VCaP (cell line): ENCODE measurements around the gene MYO3B.

Experiments
- H3K27ac ChIP-seq: fragments of 450-650 bp; 2 replicates; pipeline ENCODE4 v1.5.1; 2017
- TF ChIP-seq, protein P1 (sequence below): fragments of 450-650 bp; conservative IDR thresholded peaks from 2 replicates; pipeline ENCODE4 v1.5.1; 2017; ENCODE audit warnings: mild to moderate bottlenecking, moderate library complexity

MYO3B gene

DNA sequence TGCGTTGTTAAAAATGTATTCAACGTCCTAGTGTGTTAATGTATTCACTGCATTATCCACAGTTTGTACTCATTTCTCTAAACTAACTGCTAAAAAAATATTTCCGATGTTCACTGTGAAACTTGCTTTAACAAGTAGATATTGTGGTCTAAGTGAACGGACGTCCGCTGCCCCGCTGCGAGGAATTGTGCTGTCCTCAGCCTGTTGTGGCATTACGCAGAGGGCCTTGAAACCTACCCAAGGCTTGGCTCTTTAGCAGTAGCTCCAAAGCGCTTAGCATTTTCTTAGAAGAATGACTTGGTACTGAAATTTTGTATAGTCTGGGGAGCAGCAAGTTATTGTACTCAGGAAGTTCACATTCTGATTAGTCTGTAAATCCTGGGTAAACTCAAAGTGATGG is 400.7 kb downstream of the MYO3B start:
- TF ChIP-seq, protein P1, sequence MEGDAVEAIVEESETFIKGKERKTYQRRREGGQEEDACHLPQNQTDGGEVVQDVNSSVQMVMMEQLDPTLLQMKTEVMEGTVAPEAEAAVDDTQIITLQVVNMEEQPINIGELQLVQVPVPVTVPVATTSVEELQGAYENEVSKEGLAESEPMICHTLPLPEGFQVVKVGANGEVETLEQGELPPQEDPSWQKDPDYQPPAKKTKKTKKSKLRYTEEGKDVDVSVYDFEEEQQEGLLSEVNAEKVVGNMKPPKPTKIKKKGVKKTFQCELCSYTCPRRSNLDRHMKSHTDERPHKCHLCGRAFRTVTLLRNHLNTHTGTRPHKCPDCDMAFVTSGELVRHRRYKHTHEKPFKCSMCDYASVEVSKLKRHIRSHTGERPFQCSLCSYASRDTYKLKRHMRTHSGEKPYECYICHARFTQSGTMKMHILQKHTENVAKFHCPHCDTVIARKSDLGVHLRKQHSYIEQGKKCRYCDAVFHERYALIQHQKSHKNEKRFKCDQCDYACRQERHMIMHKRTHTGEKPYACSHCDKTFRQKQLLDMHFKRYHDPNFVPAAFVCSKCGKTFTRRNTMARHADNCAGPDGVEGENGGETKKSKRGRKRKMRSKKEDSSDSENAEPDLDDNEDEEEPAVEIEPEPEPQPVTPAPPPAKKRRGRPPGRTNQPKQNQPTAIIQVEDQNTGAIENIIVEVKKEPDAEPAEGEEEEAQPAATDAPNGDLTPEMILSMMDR: no peak
- no peak overlapping the region for H3K27ac ChIP-seq

DNA sequence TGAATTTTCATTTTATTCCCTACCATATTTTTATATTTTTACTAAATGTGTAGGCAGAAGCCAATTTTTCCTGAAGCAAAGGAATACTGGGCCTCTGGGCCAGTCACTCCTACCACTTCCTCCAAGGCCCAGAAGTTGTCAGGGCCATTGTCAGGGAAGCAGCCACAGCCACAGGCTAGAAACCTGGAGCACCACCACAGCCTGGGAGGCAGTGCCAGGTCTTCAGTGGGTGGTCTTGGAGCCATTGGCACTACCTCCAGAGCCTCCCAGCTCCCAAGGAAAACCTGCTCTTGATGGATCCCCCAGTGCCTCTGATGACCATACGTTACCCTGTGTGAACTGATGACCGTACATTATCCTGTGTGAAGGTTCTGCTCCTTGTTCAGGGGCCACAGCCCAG is 401.6 kb downstream of the MYO3B start:
- no peak overlapping the region for H3K27ac ChIP-seq
- TF ChIP-seq, protein P1: no peak

DNA sequence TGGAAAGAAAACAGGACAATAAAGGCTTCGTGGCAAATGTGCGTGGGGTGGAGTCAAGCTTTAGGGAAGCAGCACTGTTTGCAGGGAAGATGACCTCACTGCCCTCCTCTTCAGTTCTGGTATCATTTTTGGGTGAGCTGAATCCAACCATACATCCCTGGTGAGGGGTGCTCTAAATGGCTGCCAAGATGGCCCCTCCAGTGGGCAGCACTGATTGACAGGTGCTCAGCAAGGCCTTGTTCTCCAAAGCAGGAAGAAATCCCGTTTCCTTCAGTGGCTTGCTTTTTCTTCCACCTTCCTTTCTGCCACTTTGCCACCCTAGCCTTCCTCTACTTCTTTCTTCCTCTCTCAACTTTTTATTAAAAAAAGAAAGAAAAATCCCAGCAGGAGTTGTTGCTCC is 404.4 kb downstream of the MYO3B start:
- no peak overlapping the region for H3K27ac ChIP-seq
- TF ChIP-seq, protein P1: no peak

DNA sequence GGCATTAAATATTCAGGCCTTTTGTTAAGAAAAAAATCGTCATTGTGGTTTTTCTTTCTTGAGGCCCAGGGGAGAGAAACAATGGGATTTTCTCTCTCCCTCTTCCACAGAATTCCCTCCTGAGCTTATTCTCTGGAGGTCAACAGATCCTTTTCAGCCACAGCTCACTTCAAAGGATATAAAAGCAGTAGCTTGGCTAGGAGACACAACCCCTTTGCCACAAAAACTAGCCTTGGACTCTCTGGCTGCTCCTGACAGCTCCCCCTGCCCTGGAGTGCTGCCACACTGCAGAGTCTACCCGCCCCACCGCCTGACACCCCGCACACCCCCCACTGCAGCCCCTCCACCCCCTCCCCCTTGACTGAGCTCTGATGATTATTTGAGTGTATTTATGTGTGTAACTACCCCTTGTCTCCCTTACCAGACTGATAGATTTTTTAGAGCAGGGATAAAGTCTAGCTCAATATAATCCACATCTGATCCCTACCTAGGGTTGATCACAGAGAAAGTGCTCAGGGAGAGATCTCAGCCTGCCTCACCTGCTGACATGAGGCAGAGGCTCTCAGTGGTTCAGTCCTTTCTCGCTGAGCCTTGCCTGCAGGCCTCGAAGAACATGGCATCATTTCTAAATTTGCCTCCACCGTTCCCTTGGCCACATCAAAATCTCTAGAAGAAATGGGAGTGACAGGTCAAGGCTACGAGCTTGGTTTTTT is 405.0 kb downstream of the MYO3B start:
- no peak overlapping the region for H3K27ac ChIP-seq
- TF ChIP-seq, protein P1: no peak

DNA sequence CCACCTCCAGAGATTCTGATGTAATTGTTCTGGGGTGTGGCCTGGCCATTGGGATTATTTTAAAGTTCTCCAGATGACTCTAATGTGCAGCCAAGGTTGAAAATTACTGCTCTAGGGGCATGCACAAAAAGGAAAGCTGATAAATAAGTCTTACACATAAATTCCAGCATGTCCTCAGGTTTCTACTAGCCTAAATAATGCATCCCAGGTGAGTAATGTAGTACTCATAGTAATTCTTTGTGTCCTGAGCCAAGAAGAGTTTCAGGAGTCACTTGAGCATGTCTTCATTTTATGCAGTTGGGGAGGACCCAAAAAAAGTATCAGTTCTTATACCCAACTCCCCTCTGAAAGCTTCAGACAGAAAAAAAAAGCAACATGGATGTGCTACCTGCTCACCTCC is 407.1 kb downstream of the MYO3B start:
- TF ChIP-seq, protein P1: no peak
- no peak overlapping the region for H3K27ac ChIP-seq

DNA sequence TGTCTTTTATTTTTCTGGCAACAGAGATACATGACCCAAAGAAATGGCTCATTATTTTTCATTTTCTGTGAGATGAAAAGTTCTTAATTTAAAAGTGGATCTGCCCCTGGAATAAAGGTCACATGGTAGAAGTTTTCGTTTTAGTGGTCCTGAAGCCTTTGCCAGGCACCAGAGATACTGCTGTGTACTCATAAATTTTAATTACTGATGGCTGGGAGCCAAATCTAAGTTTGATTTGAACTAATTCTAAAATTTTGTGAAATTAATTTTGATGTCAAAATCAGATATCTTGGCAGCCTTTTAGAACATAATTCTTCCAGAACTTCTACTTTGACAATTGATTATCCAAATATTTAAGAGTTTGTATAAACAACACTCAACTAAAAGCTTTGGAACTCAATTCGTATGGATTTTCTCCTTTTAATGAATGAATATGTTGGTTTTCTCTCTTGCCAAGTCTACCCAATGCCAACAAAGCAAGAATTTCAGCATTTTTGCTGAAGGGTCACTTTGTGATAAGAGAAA is 408.7 kb downstream of the MYO3B start:
- H3K27ac ChIP-seq: no peak overlapping the region
- TF ChIP-seq, protein P1: no peak

DNA sequence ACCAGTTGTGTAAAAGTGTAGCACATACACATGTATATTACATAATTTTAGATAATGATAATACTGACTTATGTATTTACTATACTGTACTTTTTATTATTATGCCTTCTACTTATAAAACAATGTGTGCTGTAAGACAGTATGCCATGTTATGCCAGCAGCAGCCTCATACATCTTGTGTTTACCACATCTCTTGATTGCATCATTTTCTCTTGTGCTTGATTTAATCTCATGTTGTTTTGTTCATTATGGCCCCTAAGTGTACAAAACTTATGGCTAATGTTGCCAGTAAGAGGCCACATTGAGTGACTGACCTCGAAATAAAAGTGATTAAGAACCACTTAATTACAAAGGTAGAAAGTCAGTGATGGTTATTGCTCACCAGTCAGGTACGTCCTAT is 409.2 kb downstream of the MYO3B start:
- no peak overlapping the region for H3K27ac ChIP-seq
- TF ChIP-seq, protein P1: no peak
